ENCODE results near the gene PLEK.

GRCh38 chr2:68416081-68416675 is 51.1 kb downstream of the PLEK start:
- no peak for TF ChIP-seq CTCF (IDR thresholded peaks at IDR 0.05)
- no peak for TF ChIP-seq POLR2A (IDR thresholded peaks at IDR 0.05)
